Fibroblast of lung (primary cell): ENCODE data around the gene DSTN.

ENCODE experiments used
- CTCF ChIP-seq, 2 donors: IDR thresholded peaks in 1 of 2; conservative IDR thresholded peaks in 1 of 2; 1 replicate in 1 of 2; 2 replicates in 1 of 2; pipeline ENCODE4 v1.5.1; 2011 to 2012; ENCODE audit warnings: low read length in 2 of 2, control low read depth in 1 of 2, inconsistent platforms in 1 of 2, low read depth in 1 of 2, mild to moderate bottlenecking in 1 of 2
- EZH2 ChIP-seq: IDR thresholded peaks from 2 replicates; pipeline ENCODE4 v1.5.1; 2012; ENCODE audit warnings: low read length, control low read depth, mild to moderate bottlenecking; ENCODE audit errors: missing control alignments

GRCh38 chr20:17648791-17649730, 79.2 kb downstream of the DSTN start:
- TF ChIP-seq EZH2, result no peak
- peak; percentile 17 to 28 for TF ChIP-seq CTCF (conservative IDR thresholded peaks at IDR 0.05 in 1 of 2, IDR thresholded peaks at IDR 0.05 in 1 of 2; ENCODE audit: low read depth in 1 of 2, low read length in 2 of 2)
